Uterus (tissue), 2 donors: ENCODE measurements around the gene NDUFS6.

Source experiments
- POLR2A ChIP-seq, 2 donors: fragments of 450-650 bp; IDR thresholded peaks; one replicate each; pipeline ENCODE4 v1.6.1; 2016; ENCODE audit warnings: antibody characterized with exemption in 2 of 2, mild to moderate bottlenecking in 1 of 2, moderate library complexity in 1 of 2
- TF ChIP-seq, protein P1 (sequence below), 4 experiments: fragments of 200-600 bp in 2 of 4; fragments of 450-650 bp in 2 of 4; sonication (generic) in 2 of 4; IDR thresholded peaks; one replicate each; pipeline ENCODE4 v1.5.1; 2016 to 2019; ENCODE audit warnings: antibody characterized with exemption in 4 of 4, mild to moderate bottlenecking in 2 of 4, moderate library complexity in 1 of 4

DNA sequence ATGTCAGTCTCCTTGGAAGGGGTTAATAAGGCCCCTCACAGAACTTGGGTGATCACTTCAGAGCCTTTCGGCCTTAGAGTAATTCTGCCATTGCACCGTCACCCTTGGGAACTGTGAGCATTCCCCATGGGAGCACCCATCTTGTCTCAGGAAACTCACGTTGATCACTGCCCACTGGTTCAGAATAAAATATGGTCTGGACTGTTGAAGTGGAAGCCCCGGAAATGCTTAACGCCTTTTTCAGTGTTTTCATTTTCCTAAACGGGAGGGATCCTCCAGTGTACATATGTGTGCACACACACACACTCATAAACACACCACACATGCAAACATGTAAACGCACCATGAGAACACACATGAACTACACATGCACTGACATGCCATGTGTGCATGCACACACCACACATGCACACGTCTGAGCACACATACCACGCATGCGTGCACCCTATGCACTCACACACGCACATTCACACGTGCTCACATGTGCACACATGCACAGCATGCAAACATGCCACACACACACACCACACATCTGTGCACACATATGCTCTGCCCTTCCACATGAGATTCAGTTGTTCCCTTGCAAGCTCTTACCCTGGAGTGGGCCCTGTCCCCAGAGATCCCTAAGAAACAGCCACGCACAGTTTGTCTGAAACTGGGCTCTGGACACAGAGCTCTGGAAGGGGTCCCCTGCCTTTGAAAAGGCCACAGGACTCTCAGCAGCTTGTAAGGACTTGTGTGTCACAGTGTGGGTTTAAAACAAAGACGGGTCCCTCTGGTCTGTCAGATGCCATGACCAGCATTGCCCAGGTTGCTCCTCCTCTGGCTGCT, 18.6 kb upstream of the NDUFS6 start:
- TF ChIP-seq, protein P1, sequence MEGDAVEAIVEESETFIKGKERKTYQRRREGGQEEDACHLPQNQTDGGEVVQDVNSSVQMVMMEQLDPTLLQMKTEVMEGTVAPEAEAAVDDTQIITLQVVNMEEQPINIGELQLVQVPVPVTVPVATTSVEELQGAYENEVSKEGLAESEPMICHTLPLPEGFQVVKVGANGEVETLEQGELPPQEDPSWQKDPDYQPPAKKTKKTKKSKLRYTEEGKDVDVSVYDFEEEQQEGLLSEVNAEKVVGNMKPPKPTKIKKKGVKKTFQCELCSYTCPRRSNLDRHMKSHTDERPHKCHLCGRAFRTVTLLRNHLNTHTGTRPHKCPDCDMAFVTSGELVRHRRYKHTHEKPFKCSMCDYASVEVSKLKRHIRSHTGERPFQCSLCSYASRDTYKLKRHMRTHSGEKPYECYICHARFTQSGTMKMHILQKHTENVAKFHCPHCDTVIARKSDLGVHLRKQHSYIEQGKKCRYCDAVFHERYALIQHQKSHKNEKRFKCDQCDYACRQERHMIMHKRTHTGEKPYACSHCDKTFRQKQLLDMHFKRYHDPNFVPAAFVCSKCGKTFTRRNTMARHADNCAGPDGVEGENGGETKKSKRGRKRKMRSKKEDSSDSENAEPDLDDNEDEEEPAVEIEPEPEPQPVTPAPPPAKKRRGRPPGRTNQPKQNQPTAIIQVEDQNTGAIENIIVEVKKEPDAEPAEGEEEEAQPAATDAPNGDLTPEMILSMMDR (IDR thresholded peaks at IDR 0.05), result no peak
- no peak for TF ChIP-seq POLR2A (IDR thresholded peaks at IDR 0.05)
